ENCODE results near the gene CENATAC. TPM values are rescaled to one million over a fixed set of nuclear protein-coding genes. Genes with fewer than 3 reads are reported as not detected.

Gene CENATAC
- total and polyA plus RNA-seq, 2 experiments from 2014 or later = 31.7 to 34.5 TPM

DNA sequence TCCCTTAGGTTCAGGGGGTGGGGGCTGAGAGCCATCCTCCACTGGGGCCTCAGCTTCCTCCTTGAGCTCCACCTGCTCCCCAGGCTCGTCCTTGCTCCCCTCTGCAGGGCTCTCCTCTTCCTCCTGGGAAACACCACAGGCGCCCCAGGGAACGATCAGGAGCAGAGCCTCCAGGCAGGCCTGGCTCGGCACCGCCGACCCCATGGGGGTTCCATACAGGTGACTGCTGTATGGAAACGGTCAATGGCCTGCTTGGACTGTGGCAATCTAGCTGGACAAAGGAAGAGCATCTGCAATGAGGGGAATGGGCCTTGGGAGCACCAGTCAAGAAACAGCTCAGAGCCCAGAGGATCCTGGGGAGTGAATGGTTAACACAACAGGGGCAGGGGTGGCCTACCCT lies 51.1 kb downstream of the CENATAC start (continued):
- TF ChIP-seq ZNF462 (CRISPR knock-in tag; IDR thresholded peaks at IDR 0.05) (no peak), POLR2AphosphoS5 (IDR thresholded peaks at IDR 0.05; ENCODE audit: low read depth) (no peak), NANOG (IDR thresholded peaks at IDR 0.05; ENCODE audit: borderline replicate concordance) (no peak), CREB1 (CRISPR knock-in tag; IDR thresholded peaks at IDR 0.05; ENCODE audit: low read depth) (no peak), CTCF (conservative IDR thresholded peaks at IDR 0.05; ENCODE audit: low read depth in 2 of 2) (no peak)

DNA sequence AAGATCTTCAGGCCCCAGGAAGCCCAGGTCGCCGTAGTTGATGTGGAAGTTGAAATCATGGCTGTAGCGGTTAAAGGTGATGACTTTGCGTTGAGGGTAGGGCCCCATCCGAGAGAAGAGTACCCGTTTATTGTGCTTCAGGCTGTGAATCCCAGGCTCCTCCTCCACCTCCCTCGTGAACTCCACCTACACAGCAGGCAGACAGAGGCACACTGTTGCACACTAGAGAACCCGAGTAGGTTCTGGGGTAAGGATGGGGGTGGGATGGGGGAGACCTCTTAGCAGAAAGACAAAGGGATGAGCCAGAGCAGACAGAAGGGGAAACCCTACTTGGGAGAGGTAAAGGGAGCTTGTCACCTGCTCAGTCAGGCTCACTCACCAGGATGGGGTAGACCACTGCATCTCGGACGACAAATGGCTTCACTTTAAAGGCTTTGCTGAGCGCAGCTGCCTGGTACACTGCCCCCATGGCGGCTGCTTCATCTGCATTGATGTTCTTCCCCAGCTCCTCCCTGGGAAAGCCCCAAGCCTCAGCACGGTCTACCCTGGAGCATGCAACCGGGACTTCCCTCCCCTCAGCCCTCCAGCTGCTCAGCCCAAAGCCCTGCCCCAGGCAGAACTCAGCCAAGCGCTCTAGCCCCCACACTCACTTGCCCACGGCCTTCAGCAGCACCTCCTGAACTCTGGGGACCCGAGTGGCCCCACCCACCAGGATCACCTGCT lies 53.7 kb downstream of the CENATAC start:
- Mint-ChIP-seq H3K27ac (no peak overlapping the region), H3K9me3 (no peaks in the 10 kb centered on the region), H3K27me3 (ENCODE audit: insufficient read depth, low read depth, poor library complexity) (peaks cover 17% of the 10 kb centered on the region), H3K36me3 (ENCODE audit: low read depth) (peaks cover 95% of the 10 kb centered on the region), H3K4me3 (no peak overlapping the region), H3K4me1 (peaks cover 9% of the 10 kb centered on the region)
- Histone ChIP-seq H2AFZ (no peak overlapping the region), H3K4me1 (ENCODE audit: insufficient read depth) (peaks cover 8% of the 10 kb centered on the region), H3K4me2 (no peak overlapping the region), H3K27ac (ENCODE audit: low read depth) (no peak overlapping the region), H3K27me3 (ENCODE audit: insufficient read depth) (no peaks in the 10 kb centered on the region), H3K9me2 (ENCODE audit: insufficient read depth) (no peaks in the 10 kb centered on the region), H3K36me3 (ENCODE audit: insufficient read depth) (peaks cover 66% of the 10 kb centered on the region), H3F3A (replicated peaks; ENCODE audit: low read depth) (peaks cover 7% of the 10 kb centered on the region; the same call in 1 of the 2 replicates), H3K4me3 (no peak overlapping the region), H4K20me1 (replicated peaks; ENCODE audit: insufficient read depth) (peaks cover 31% of the 10 kb centered on the region), H3K79me2 (replicated peaks; ENCODE audit: insufficient read depth) (peaks cover 36% of the 10 kb centered on the region)
- TF ChIP-seq JUNB (IDR thresholded peaks at IDR 0.05; ENCODE audit: unreplicated experiment) = no peak
- no peak for TF ChIP-seq ZNF331 (CRISPR knock-in tag; IDR thresholded peaks at IDR 0.05; ENCODE audit: low read depth)
- TF ChIP-seq POLR2AphosphoS5 (IDR thresholded peaks at IDR 0.05; ENCODE audit: low read depth) = no peak
- TF ChIP-seq EZH2phosphoT487 (IDR thresholded peaks at IDR 0.05; ENCODE audit: unreplicated experiment) = no peak
- no peak for DNase-seq (ENCODE audit: low spot score)
- no peak for ATAC-seq

All from GM23338 (cell line).